ENCODE results near the gene CKAP5.

Gene CKAP5

GRCh38 chr11:46761807-46762206 is 84.3 kb downstream of the CKAP5 start:
- no peak for DNase-seq

- no peak for DNase-seq
These were observed 85.5 kb downstream of the CKAP5 start for GRCh38 chr11:46760429-46761128.

GRCh38 chr11:46759196-46759595 is 86.9 kb downstream of the CKAP5 start:
- no peak for DNase-seq

- DNase-seq: no peak
These were observed 90.1 kb downstream of the CKAP5 start for GRCh38 chr11:46755962-46756361.

GRCh38 chr11:46747150-46747549 is 98.9 kb downstream of the CKAP5 start:
- DNase-seq: no peak

GRCh38 chr11:46745995-46746394 is 100.1 kb downstream of the CKAP5 start:
- no peak for DNase-seq

GRCh38 chr11:46745328-46745727 is 100.8 kb downstream of the CKAP5 start:
- DNase-seq: no peak

GRCh38 chr11:46743693-46744339 is 102.3 kb downstream of the CKAP5 start:
- no peak for DNase-seq

- DNase-seq: no peak
These were observed 103.0 kb downstream of the CKAP5 start for GRCh38 chr11:46743043-46743442.

- no peak for DNase-seq
These were observed 104.2 kb downstream of the CKAP5 start for GRCh38 chr11:46741600-46742484.

- no peak for DNase-seq
These were observed 107.2 kb downstream of the CKAP5 start for GRCh38 chr11:46738887-46739286.

- no peak for DNase-seq
These were observed 108.4 kb downstream of the CKAP5 start for GRCh38 chr11:46737699-46738098.

- DNase-seq: no peak
These were observed 109.5 kb downstream of the CKAP5 start for GRCh38 chr11:46736615-46737014.

GRCh38 chr11:46736146-46736545 is 109.9 kb downstream of the CKAP5 start:
- no peak for DNase-seq

- no peak for DNase-seq
These were observed 112.8 kb downstream of the CKAP5 start for GRCh38 chr11:46733234-46733633.

GRCh38 chr11:46731545-46731944 is 114.5 kb downstream of the CKAP5 start:
- no peak for DNase-seq

- DNase-seq: no peak
These were observed 116.7 kb downstream of the CKAP5 start for GRCh38 chr11:46729110-46730027.

GRCh38 chr11:46728659-46729040 is 117.4 kb downstream of the CKAP5 start:
- no peak for DNase-seq

- no peak for DNase-seq
These were observed 118.0 kb downstream of the CKAP5 start for GRCh38 chr11:46727952-46728658.

GRCh38 chr11:46726206-46726862 is 119.7 kb downstream of the CKAP5 start:
- DNase-seq: no peak
